Mesenchymal stem cell (in vitro differentiated cells and primary cell): ENCODE results near the gene CHRNA4.

Experiments used
- DNase-seq: peaks from one replicate; pipeline ENCODE4 v3.0.0-alpha.2; 2013
- H2AFZ ChIP-seq: one replicate; pipeline ENCODE4 v1.6.1; 2013; ENCODE audit warnings: low read depth, mild to moderate bottlenecking, control low read depth, inconsistent platforms, low read length, moderate library complexity
- H2AK5ac ChIP-seq: 2 replicates; pipeline ENCODE4 v1.6.1; 2013; ENCODE audit warnings: low read length, moderate library complexity, mild to moderate bottlenecking, inconsistent platforms; ENCODE audit not compliant: severe bottlenecking
- H2BK120ac ChIP-seq: one replicate; pipeline ENCODE4 v1.6.1; 2013; ENCODE audit warnings: low read depth, mild to moderate bottlenecking, inconsistent platforms, low read length, moderate library complexity
- H2BK12ac ChIP-seq, 2 experiments: one replicate each; pipeline ENCODE4 v1.6.1; 2013; ENCODE audit warnings: inconsistent platforms in 2 of 2, low read length in 2 of 2, mild to moderate bottlenecking in 2 of 2, moderate library complexity in 2 of 2, control low read depth in 1 of 2
- H2BK15ac ChIP-seq: one replicate; pipeline ENCODE4 v1.6.1; 2013; ENCODE audit warnings: mild to moderate bottlenecking, low read depth, inconsistent platforms; ENCODE audit not compliant: poor library complexity, severe bottlenecking
- H2BK5ac ChIP-seq: 2 replicates; pipeline ENCODE4 v1.6.1; 2013; ENCODE audit warnings: low read depth, mild to moderate bottlenecking, low read length, control low read depth, inconsistent platforms; ENCODE audit not compliant: poor library complexity, severe bottlenecking
- H3K14ac ChIP-seq, 2 experiments: one replicate each; pipeline ENCODE4 v1.6.1; 2013; ENCODE audit warnings: inconsistent platforms in 2 of 2, low read length in 2 of 2, control low read depth in 1 of 2, mild to moderate bottlenecking in 1 of 2, moderate library complexity in 1 of 2
- H3K18ac ChIP-seq, 2 experiments: one replicate each; pipeline ENCODE4 v1.6.1; 2013; ENCODE audit warnings: inconsistent platforms in 2 of 2, low read length in 2 of 2, control low read depth in 1 of 2, low read depth in 1 of 2, mild to moderate bottlenecking in 1 of 2
- H3K23ac ChIP-seq, 2 experiments: one replicate each; pipeline ENCODE4 v1.6.1; 2013; ENCODE audit warnings: inconsistent platforms in 2 of 2, low read length in 2 of 2, mild to moderate bottlenecking in 2 of 2, moderate library complexity in 2 of 2, control low read depth in 1 of 2
- H3K27ac ChIP-seq: 2 replicates; pipeline ENCODE4 v1.5.1; 2013; ENCODE audit warnings: mild to moderate bottlenecking, moderate library complexity, low read length, control low read depth, inconsistent platforms; ENCODE audit not compliant: poor library complexity, severe bottlenecking
- H3K27me3 ChIP-seq, 2 experiments: 2 replicates each; pipeline versions ENCODE4 v1.6.1 to v1.7.0; 2013; ENCODE audit warnings: low read length in 2 of 2, mild to moderate bottlenecking in 2 of 2, moderate library complexity in 2 of 2, control low read depth in 1 of 2, inconsistent platforms in 1 of 2; ENCODE audit not compliant: control insufficient read depth in 1 of 2, insufficient read depth in 1 of 2
- H3K36me3 ChIP-seq, 2 experiments: 2 replicates each; pipeline versions ENCODE4 v1.6.1 to v1.7.0; 2013; ENCODE audit warnings: low read length in 2 of 2, control low read depth in 1 of 2, inconsistent platforms in 1 of 2, low read depth in 1 of 2, mild to moderate bottlenecking in 1 of 2; ENCODE audit not compliant: insufficient read depth in 2 of 2, control insufficient read depth in 1 of 2
- H3K4ac ChIP-seq, 2 experiments: one replicate each; pipeline ENCODE4 v1.6.1; 2013; ENCODE audit warnings: inconsistent platforms in 2 of 2, low read length in 2 of 2, mild to moderate bottlenecking in 2 of 2, moderate library complexity in 2 of 2, control low read depth in 1 of 2, low read depth in 1 of 2
- H3K4me1 ChIP-seq: 2 replicates; pipeline ENCODE4 v1.6.1; 2013; ENCODE audit warnings: low read depth, low read length, control low read depth; ENCODE audit not compliant: control insufficient read depth, insufficient read depth
- H3K4me2 ChIP-seq: 2 replicates; pipeline ENCODE4 v1.6.1; 2013; ENCODE audit warnings: low read length, mild to moderate bottlenecking, inconsistent platforms; ENCODE audit not compliant: poor library complexity, severe bottlenecking
- H3K4me3 ChIP-seq, 2 experiments: 2 replicates each; pipeline versions ENCODE4 v1.5.1 to v1.7.0; 2013; ENCODE audit warnings: low read length in 2 of 2, mild to moderate bottlenecking in 2 of 2, control low read depth in 1 of 2, low read depth in 1 of 2; ENCODE audit not compliant: insufficient read depth in 1 of 2
- H3K79me1 ChIP-seq: replicated peaks from 2 replicates; pipeline ENCODE4 v1.6.1; 2013; ENCODE audit warnings: mild to moderate bottlenecking, control low read depth, low read length, inconsistent platforms; ENCODE audit not compliant: poor library complexity, severe bottlenecking
- H3K9ac ChIP-seq: 2 replicates; pipeline ENCODE4 v1.7.0; 2013; ENCODE audit warnings: mild to moderate bottlenecking, low read length, moderate library complexity
- H3K9me3 ChIP-seq: 2 replicates; pipeline ENCODE4 v1.7.0; 2013; ENCODE audit warnings: mild to moderate bottlenecking, low read length; ENCODE audit not compliant: control insufficient read depth
- H4K8ac ChIP-seq: one replicate; pipeline ENCODE4 v1.6.1; 2013; ENCODE audit warnings: inconsistent platforms, mild to moderate bottlenecking, low read length, moderate library complexity
- H4K91ac ChIP-seq: one replicate; pipeline ENCODE4 v1.6.1; 2013; ENCODE audit warnings: mild to moderate bottlenecking, low read length, inconsistent platforms
- WGBS: methylation state at CpG from one replicate; pipeline ENCODE4 v1.1.7; 2013; ENCODE audit warnings: mixed read lengths; 5-methylcytosine and 5-hydroxymethylcytosine counted together

CHRNA4 gene

DNA sequence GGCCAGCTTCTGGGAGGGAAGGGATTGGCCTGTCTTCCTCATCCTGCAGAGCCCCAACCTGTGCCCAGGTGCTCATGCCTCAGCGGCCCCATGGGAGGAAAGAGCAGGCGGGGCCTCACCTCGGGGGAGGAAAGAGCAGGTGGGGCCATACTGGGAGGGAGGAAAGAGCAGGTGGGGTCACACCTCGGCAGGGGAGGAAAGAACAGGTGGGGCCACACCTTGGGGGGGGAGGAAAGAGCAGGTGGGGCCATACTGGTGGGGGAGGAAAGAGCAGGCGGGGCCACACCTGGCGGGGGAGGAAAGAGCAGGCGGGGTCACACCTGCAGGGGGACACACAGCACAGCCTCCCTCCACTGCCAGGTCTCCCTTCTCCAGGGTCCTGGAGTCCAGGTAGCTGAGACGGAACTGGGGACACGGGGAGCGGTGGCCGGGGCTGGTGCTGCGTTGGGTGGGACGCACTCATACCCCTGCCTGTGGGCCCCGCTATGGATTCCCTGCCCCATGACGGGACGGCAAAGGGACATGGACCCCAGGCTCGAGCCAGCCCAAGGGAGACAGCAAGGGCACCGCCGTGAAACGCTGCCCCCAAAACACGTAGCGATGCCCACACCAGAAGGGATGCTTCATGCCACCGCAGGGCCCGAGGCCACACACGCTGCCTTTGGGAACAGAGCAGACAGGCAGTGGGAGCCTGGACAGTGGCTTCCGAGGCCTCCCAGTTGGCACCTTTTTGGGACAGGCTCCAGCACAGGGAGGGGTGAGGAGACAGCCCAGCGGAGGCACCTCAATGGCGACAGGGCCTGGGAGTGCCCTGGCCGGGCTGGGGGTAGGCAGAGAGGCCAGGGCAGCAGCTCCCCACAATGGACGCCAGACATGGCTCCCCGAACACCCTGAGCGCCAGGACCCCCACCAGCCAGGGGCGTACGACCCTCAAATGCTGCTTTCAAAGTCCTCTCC lies 43.3 kb upstream of the CHRNA4 start:
- H2BK120ac ChIP-seq, result no peak overlapping the region
- no peak overlapping the region for H3K4me2 ChIP-seq
- H4K91ac ChIP-seq, result no peak overlapping the region
- no peak for DNase-seq
- H3K4me3 ChIP-seq, result no peak overlapping the region
- H3K4ac ChIP-seq, result no peak overlapping the region
- no peak overlapping the region for H3K14ac ChIP-seq
- no peak overlapping the region for H2BK12ac ChIP-seq
- no peaks in the 10 kb centered on the region for H3K79me1 ChIP-seq
- peaks cover 0 to 26% of the 10 kb centered on the region in 2 experiments for H3K27me3 ChIP-seq
- no peak overlapping the region for H3K27ac ChIP-seq
- H2AK5ac ChIP-seq, result no peak overlapping the region
- no peak overlapping the region for H3K9ac ChIP-seq
- H2BK15ac ChIP-seq, result no peak overlapping the region
- H3K18ac ChIP-seq, result no peak overlapping the region
- H2AFZ ChIP-seq, result no peak overlapping the region
- no peak overlapping the region for H4K8ac ChIP-seq
- H2BK5ac ChIP-seq, result no peak overlapping the region
- no peak overlapping the region for H3K23ac ChIP-seq
- WGBS, result 79% methylated on average over 32 of the region's 34 CpGs
- no peaks in the 10 kb centered on the region for H3K36me3 ChIP-seq
- peaks cover 4% of the 10 kb centered on the region for H3K4me1 ChIP-seq
- no peaks in the 10 kb centered on the region for H3K9me3 ChIP-seq

DNA sequence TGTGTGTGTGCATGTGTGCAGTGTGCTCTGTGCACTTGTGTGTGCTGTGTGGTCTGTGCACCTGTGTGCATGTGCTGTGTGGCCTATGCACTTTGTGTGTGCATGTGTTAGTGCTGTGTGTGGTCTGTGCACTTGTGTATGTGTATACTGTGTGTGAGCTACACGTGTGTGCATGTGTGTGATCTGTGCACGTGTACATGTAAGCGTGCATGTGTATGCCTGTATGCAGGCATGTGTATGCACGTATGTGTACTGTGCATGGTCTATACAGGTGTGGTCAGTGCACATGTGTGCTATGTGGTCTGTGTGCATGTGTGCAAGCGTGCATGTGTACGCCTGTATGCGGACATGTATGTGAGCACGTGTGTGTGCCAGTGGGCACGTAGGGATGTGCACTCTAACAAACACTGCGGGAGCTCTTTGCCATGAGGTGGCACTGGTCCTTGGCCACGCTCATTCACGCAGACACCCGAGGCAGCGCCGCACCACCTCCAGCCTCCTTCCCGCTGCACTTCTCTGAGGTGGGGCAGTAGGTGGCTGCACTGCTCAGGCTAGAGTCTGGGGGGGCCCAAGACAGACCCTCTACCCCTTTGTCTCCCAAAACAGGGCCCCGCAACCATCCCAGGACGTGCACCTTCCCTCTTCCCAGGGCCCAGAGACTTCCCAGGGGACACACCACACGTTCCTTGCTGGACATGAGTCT lies 42.4 kb upstream of the CHRNA4 start:
- no peak overlapping the region for H3K27ac ChIP-seq
- no peak for DNase-seq
- no peaks in the 10 kb centered on the region for H3K9me3 ChIP-seq
- H3K23ac ChIP-seq, result no peak overlapping the region
- no peak overlapping the region for H3K9ac ChIP-seq
- no peaks in the 10 kb centered on the region for H3K36me3 ChIP-seq
- no peak overlapping the region for H4K8ac ChIP-seq
- H3K4ac ChIP-seq, result no peak overlapping the region
- 87% methylated on average over 19 of the region's 19 CpGs for WGBS
- H2BK12ac ChIP-seq, result no peak overlapping the region
- peak overlapping the region in 1 of 2 experiments; percentile 14 for H3K4me3 ChIP-seq
- peaks cover 4% of the 10 kb centered on the region for H3K4me1 ChIP-seq
- H3K79me1 ChIP-seq, result no peaks in the 10 kb centered on the region
- no peak overlapping the region for H2AK5ac ChIP-seq
- H3K14ac ChIP-seq, result peak overlapping the region in 1 of 2 experiments; percentile 61
- no peak overlapping the region for H2BK15ac ChIP-seq
- no peak overlapping the region for H2AFZ ChIP-seq
- H3K27me3 ChIP-seq, result peaks cover 0 to 26% of the 10 kb centered on the region in 2 experiments
- H2BK5ac ChIP-seq, result no peak overlapping the region
- H3K18ac ChIP-seq, result no peak overlapping the region
- no peak overlapping the region for H2BK120ac ChIP-seq
- no peak overlapping the region for H4K91ac ChIP-seq
- H3K4me2 ChIP-seq, result no peak overlapping the region

DNA sequence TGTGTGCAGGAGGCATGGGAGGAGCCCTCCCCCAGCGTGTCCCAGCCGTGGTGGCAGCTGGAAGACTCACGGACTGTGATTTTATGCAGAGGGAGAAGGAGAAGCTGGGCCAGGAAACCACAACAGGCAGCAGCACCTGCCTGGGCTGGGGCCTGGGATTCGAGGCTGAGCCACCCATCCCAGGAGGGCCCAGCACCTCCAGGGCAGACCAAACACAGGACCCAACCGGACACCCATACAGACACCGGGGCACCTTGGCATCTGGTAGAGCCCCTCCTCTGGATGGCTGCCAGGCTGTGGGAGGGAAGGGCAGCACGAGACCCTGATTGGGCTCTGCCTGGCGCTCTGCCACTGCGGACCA lies 41.7 kb upstream of the CHRNA4 start:
- Histone ChIP-seq H3K36me3 (no peaks in the 10 kb centered on the region), H2BK5ac (no peak overlapping the region), H2AK5ac (no peak overlapping the region), H4K91ac (no peak overlapping the region), H3K23ac (no peak overlapping the region), H3K9me3 (no peaks in the 10 kb centered on the region), H2BK12ac (no peak overlapping the region), H2AFZ (no peak overlapping the region), H3K27me3 (peaks cover 0 to 26% of the 10 kb centered on the region in 2 experiments), H3K4me1 (peaks cover 4% of the 10 kb centered on the region), H3K4ac (no peak overlapping the region), H2BK120ac (no peak overlapping the region), H2BK15ac (no peak overlapping the region), H3K27ac (no peak overlapping the region), H3K79me1 (no peaks in the 10 kb centered on the region), H3K18ac (no peak overlapping the region), H3K9ac (no peak overlapping the region), H4K8ac (no peak overlapping the region), H3K4me2 (no peak overlapping the region), H3K14ac (no peak overlapping the region), H3K4me3 (no peak overlapping the region)
- 66% methylated on average over 9 of the region's 9 CpGs for WGBS
- no peak for DNase-seq

DNA sequence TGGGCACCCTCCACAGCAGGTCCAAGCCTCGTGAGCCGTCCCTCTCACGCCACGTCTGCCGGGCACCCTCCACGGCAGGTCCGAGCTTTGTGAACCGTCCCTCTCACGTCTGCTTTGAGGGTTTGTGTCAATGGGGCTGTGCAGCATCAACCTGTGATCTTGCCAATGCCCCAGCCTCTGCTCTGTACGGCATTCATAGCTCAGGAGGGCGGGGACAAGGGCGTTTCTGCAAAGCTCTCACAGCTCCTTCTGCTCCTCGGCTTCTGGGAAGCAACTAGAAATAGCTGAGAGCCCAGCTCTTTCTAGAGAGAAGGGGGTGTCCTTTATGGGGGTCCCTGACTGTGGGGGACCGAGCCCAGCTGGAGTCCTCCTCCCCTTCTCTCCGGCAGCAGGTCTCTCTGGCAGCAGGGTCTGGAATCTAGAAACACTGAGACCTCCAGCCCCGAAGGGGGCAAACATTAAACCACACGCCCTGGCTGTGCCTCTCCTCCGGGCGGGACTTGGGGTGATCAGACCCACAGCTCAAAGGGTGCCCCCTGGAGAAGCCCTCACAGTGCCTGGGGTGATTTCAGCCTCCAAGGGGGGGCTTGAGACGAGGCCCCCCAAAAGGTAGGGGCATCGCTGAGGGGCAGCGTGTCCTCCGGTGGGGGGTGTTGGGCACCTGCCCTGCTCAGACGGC lies 41.2 kb upstream of the CHRNA4 start:
- Histone ChIP-seq H3K23ac (no peak overlapping the region), H3K9ac (no peak overlapping the region), H3K79me1 (no peaks in the 10 kb centered on the region), H3K14ac (no peak overlapping the region), H3K36me3 (no peaks in the 10 kb centered on the region), H4K91ac (no peak overlapping the region), H3K27me3 (peaks cover 0 to 30% of the 10 kb centered on the region in 2 experiments), H3K27ac (no peak overlapping the region), H2BK5ac (no peak overlapping the region), H2BK12ac (no peak overlapping the region), H3K4me1 (peaks cover 4% of the 10 kb centered on the region), H2BK15ac (no peak overlapping the region), H4K8ac (no peak overlapping the region), H3K9me3 (no peaks in the 10 kb centered on the region), H2AFZ (no peak overlapping the region), H2BK120ac (no peak overlapping the region), H3K18ac (no peak overlapping the region), H2AK5ac (no peak overlapping the region), H3K4me3 (no peak overlapping the region), H3K4me2 (no peak overlapping the region), H3K4ac (no peak overlapping the region)
- no peak for DNase-seq
- 77% methylated on average over 24 of the region's 24 CpGs for WGBS
